Gastrocnemius medialis (tissue), 4 donors: ENCODE results near the gene GFPT1.

Source experiments
- CTCF ChIP-seq, 5 experiments: fragments of 450-650 bp in 3 of 5; fragments of 200-600 bp in 2 of 5; sonication (generic) in 2 of 5; IDR thresholded peaks in 4 of 5; conservative IDR thresholded peaks in 1 of 5; 1 replicate in 4 of 5; 2 replicates in 1 of 5; pipeline ENCODE4 v1.5.1; 2016 to 2019; ENCODE audit warnings: antibody characterized with exemption in 5 of 5, mild to moderate bottlenecking in 3 of 5, moderate library complexity in 3 of 5
- POLR2A ChIP-seq, 2 donors: fragments of 450-650 bp; IDR thresholded peaks; one replicate each; pipeline ENCODE4 v1.6.1; 2017; ENCODE audit warnings: antibody characterized with exemption in 2 of 2, mild to moderate bottlenecking in 2 of 2, moderate library complexity in 2 of 2

GRCh38 chr2:69395866-69396265 lies 8.8 kb upstream of the GFPT1 start:
- TF ChIP-seq CTCF (IDR thresholded peaks at IDR 0.05 in 4 of 5, conservative IDR thresholded peaks at IDR 0.05 in 1 of 5) (no peak), POLR2A (IDR thresholded peaks at IDR 0.05) (no peak)
